ENCODE measurements around the gene ZNF366. TPM values are rescaled to one million over a fixed set of nuclear protein-coding genes. Genes with fewer than 3 reads are reported as not detected.

ZNF366 gene
- total and polyA plus RNA-seq, 10 donors, result 0.26 to 19.8 (median 9.4) TPM

GRCh38 chr5:72497823-72498222 is 9.4 kb downstream of the ZNF366 start:
- Histone ChIP-seq H3K27ac (no peak overlapping the region), H3K27me3 (replicated peaks in 1 of 7) (no peaks in the 10 kb centered on the region), H3K4me1 (peaks cover 0 to 7% (median 2%) of the 10 kb centered on the region in 6 donors), H3K36me3 (no peaks in the 10 kb centered on the region), H3K9me3 (no peaks in the 10 kb centered on the region), H3K4me3 (no peak overlapping the region)
- WGBS, 5 donors, result 75 to 99% (median 95%) methylated on average over 3 of the region's 3 CpGs
- no peak for DNase-seq
- TF ChIP-seq, protein P1, sequence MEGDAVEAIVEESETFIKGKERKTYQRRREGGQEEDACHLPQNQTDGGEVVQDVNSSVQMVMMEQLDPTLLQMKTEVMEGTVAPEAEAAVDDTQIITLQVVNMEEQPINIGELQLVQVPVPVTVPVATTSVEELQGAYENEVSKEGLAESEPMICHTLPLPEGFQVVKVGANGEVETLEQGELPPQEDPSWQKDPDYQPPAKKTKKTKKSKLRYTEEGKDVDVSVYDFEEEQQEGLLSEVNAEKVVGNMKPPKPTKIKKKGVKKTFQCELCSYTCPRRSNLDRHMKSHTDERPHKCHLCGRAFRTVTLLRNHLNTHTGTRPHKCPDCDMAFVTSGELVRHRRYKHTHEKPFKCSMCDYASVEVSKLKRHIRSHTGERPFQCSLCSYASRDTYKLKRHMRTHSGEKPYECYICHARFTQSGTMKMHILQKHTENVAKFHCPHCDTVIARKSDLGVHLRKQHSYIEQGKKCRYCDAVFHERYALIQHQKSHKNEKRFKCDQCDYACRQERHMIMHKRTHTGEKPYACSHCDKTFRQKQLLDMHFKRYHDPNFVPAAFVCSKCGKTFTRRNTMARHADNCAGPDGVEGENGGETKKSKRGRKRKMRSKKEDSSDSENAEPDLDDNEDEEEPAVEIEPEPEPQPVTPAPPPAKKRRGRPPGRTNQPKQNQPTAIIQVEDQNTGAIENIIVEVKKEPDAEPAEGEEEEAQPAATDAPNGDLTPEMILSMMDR (IDR thresholded peaks at IDR 0.05 in 8 of 11, conservative IDR thresholded peaks at IDR 0.05 in 3 of 11), result no peak
- TF ChIP-seq POLR2A (IDR thresholded peaks at IDR 0.05) (no peak), POLR2AphosphoS5 (IDR thresholded peaks at IDR 0.05) (no peak)
- intact Hi-C loops (cut with DNase I; ENCODE audit: low total_unique reads), result no loop called here

DNA sequence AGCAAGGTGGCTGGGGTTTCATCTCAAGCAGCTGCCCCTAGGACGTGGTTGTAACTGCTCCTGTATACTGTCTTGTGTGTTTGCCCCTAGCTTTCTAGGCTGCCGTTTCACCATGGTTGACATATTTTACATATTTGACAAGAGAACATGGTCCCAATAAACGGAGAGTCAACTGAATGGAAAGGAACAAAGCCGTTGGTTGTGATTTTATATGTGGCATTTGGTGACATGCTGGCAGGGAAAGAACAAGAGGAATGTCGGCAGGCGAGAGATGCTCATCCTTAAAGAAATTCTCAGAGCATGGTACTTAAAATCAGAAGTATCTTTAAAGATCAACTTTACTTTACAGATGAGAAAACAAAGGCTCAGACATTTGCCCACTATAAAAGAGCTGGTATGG is 11.8 kb downstream of the ZNF366 start:
- Histone ChIP-seq H3K27me3 (replicated peaks in 1 of 7) (no peaks in the 10 kb centered on the region), H3K9me3 (no peaks in the 10 kb centered on the region), H3K4me3 (no peak overlapping the region), H3K36me3 (peaks cover 0 to 4% (median 0%) of the 10 kb centered on the region in 6 donors), H3K27ac (no peak overlapping the region), H3K4me1 (peaks cover 0 to 10% (median 3%) of the 10 kb centered on the region in 6 donors)
- intact Hi-C loops (cut with DNase I; ENCODE audit: low total_unique reads), result no loop called here
- no peak for DNase-seq
- TF ChIP-seq, protein P1 (IDR thresholded peaks at IDR 0.05 in 8 of 11, conservative IDR thresholded peaks at IDR 0.05 in 3 of 11), result no peak
- no peak for TF ChIP-seq POLR2A (IDR thresholded peaks at IDR 0.05)
- no peak for TF ChIP-seq POLR2AphosphoS5 (IDR thresholded peaks at IDR 0.05)
- 82 to 94% (median 89%) methylated on average over 6 of the region's 6 CpGs for WGBS, 5 donors

DNA sequence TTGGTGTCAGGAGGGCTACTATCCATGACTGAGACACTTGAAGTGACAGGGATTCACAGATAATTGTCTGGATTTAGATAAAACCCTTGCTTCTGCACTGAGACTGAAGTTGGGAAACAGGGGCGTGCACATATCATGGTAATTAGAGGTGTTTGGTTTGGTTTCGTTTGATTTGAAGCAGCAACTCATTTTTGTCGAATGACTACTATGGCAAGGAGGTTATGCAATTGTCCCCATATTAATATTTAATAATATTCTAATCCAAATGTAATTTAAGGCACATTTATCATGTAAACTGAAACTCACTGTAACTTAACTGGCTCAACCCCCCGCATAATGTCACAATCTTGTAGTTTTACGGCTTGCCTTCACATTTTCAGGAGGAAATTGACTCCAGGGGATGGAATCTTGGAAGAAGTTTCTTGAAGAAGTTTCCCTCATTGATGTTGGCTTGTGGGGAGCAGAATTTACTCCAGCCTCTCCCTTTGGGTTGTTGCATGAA is 12.5 kb downstream of the ZNF366 start:
- Histone ChIP-seq H3K4me3 (no peak overlapping the region), H3K9me3 (no peaks in the 10 kb centered on the region), H3K27me3 (replicated peaks in 1 of 7) (no peaks in the 10 kb centered on the region), H3K36me3 (peaks cover 0 to 11% (median 0%) of the 10 kb centered on the region in 6 donors), H3K27ac (no peak overlapping the region), H3K4me1 (peaks cover 0 to 15% (median 2%) of the 10 kb centered on the region in 6 donors)
- DNase-seq, result no peak
- TF ChIP-seq POLR2A (IDR thresholded peaks at IDR 0.05), result no peak
- no peak for TF ChIP-seq POLR2AphosphoS5 (IDR thresholded peaks at IDR 0.05)
- TF ChIP-seq, protein P1 (IDR thresholded peaks at IDR 0.05 in 8 of 11, conservative IDR thresholded peaks at IDR 0.05 in 3 of 11), result no peak
- 73 to 92% (median 78%) methylated on average over 5 of the region's 5 CpGs for WGBS, 5 donors
- intact Hi-C loops (cut with DNase I; ENCODE audit: low total_unique reads), result no loop called here

DNA sequence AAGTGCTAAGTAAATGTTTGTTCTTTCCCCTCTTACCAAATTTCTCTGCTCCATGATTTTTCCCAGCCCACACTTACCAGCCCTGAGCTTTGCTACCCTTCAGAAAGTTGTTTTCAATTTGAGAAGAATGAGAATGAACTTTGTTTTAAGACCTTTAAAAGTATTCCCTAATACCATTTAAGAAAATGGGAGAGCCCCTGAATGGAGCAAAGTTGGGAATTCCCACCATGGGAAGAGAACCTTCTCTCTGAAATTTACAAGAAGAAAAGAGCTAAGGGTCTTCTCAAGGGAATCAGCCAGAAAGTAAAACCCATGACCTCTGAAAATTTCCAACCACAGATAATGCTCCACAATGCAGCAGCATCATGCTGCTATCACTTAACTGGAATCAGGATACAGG is 17.7 kb downstream of the ZNF366 start:
- Histone ChIP-seq H3K4me1 (peaks cover 0 to 29% (median 9%) of the 10 kb centered on the region in 6 donors), H3K4me3 (no peak overlapping the region), H3K9me3 (no peaks in the 10 kb centered on the region), H3K27ac (no peak overlapping the region), H3K36me3 (peaks cover 0 to 19% (median 0%) of the 10 kb centered on the region in 6 donors), H3K27me3 (replicated peaks in 1 of 7) (no peaks in the 10 kb centered on the region)
- intact Hi-C loops (cut with DNase I; ENCODE audit: low total_unique reads), result no loop called here
- no peak for DNase-seq
- no peak for TF ChIP-seq POLR2AphosphoS5 (IDR thresholded peaks at IDR 0.05)
- no peak for TF ChIP-seq POLR2A (IDR thresholded peaks at IDR 0.05)
- TF ChIP-seq, protein P1 (IDR thresholded peaks at IDR 0.05 in 8 of 11, conservative IDR thresholded peaks at IDR 0.05 in 3 of 11), result no peak
